Measurements from ENCODE around the gene PSMD8.

DNA sequence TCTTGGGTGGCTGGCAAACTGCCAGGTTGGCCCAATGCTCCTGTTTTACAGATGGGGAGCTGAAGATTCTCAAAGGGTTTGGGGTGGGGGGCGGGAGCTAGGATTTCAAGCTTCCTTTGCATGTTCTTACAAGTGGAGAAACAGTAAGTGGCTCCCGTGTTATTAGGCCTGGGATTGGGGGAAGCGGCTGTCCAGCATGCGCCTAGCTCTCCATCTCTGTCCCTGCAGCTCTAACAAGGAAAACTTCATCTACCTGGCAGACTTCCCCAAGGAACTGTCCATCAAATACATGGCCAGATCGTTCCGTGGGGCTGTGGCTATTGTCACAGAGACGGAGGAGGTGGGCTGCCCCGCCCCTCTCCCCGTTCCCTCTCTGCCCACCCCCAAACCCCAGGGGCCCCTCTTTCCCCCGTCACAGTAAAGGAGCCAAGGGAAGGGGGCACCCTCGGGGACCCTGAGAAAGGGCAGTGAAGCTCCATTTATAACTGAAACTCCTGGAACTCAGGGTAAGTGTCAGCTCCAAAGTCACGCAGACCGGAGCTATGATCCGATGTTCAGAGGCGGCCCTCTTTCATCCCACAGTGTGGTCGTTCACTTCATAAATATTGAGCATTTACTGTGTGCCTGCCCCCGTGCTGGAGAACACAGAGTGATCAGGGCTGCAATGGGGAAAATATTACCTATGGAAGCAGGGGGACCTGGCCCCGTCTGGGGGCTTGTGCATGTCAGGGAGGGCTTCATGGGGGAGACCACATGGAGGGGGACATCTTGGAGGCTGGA is 14.9 kb upstream of the PSMD8 start:
- TF ChIP-seq EZH2 (IDR thresholded peaks at IDR 0.05; ENCODE audit: insufficient read depth, poor library complexity, severe bottlenecking) = no peak
- TF ChIP-seq EZH2phosphoT487 (IDR thresholded peaks at IDR 0.05; ENCODE audit: insufficient read depth, low read depth) = no peak
